Effector memory CD8-positive, alpha-beta T cell (primary cell): ENCODE results near the gene PPP1R14C.
"Not testable (repeated sequence)": the region's sequence is repeated elsewhere in the genome, so short reads cannot be mapped to it uniquely, and the experiment has no call there.

Source experiments
- ATAC-seq: fragments of 150-1000 bp; cut with Tn5 transposase; replicated peaks from 2 replicates; pipeline ENCODE4 v1.10.0; 2021; ENCODE audit warnings: mild to moderate bottlenecking, moderate library complexity
- DNase-seq, 3 experiments: peaks; one replicate each; pipeline ENCODE4 v3.0.0; 2021
- H3K27ac Mint-ChIP-seq, 2 donors: one replicate each; pipeline ENCODE4 v1.8.0; 2022; ENCODE audit warnings: mild to moderate bottlenecking in 2 of 2, mixed read lengths in 2 of 2, moderate library complexity in 2 of 2
- H3K27me3 Mint-ChIP-seq, 2 donors: one replicate each; pipeline ENCODE4 v1.8.0; 2022; ENCODE audit warnings: mixed read lengths in 2 of 2
- H3K36me3 Mint-ChIP-seq: one replicate; pipeline ENCODE4 v1.8.0; 2022; ENCODE audit warnings: mild to moderate bottlenecking, moderate library complexity, mixed read lengths; ENCODE audit not compliant: insufficient read depth
- H3K4me1 Mint-ChIP-seq, 2 donors: one replicate each; pipeline ENCODE4 v1.8.0; 2022; ENCODE audit warnings: low read depth in 2 of 2, mixed read lengths in 2 of 2
- H3K4me3 Mint-ChIP-seq, 2 donors: one replicate each; pipeline ENCODE4 v1.8.0; 2022; ENCODE audit warnings: mild to moderate bottlenecking in 2 of 2, mixed read lengths in 2 of 2, moderate library complexity in 2 of 2
- H3K9me3 Mint-ChIP-seq, 2 donors: one replicate each; pipeline ENCODE4 v1.8.0; 2022; ENCODE audit warnings: mixed read lengths in 2 of 2

The PPP1R14C gene

GRCh38 chr6:150123645-150124044 lies 19.2 kb upstream of the PPP1R14C start:
- no peak overlapping the region for H3K27ac Mint-ChIP-seq

GRCh38 chr6:150124235-150124634 lies 18.6 kb upstream of the PPP1R14C start:
- no peak for DNase-seq
- Mint-ChIP-seq H3K36me3 (no peaks in the 10 kb centered on the region), H3K27ac (no peak overlapping the region), H3K27me3 (peaks cover 15 to 62% of the 10 kb centered on the region in 2 donors), H3K9me3 (no peaks in the 10 kb centered on the region), H3K4me3 (no peak overlapping the region), H3K4me1 (peaks cover 5 to 12% of the 10 kb centered on the region in 2 donors)
- ATAC-seq: no peak

More at GRCh38 chr6:150123645-150124044, 19.2 kb upstream of the PPP1R14C start:
- no peaks in the 10 kb centered on the region for H3K36me3 Mint-ChIP-seq
- H3K27me3 Mint-ChIP-seq: peaks cover 15 to 61% of the 10 kb centered on the region in 2 donors
- DNase-seq: no peak
- no peaks in the 10 kb centered on the region for H3K9me3 Mint-ChIP-seq
- H3K4me3 Mint-ChIP-seq: no peak overlapping the region
- peaks cover 8 to 12% of the 10 kb centered on the region in 2 donors for H3K4me1 Mint-ChIP-seq
- no peak for ATAC-seq

- H3K27me3 Mint-ChIP-seq: peaks cover 13 to 71% of the 10 kb centered on the region in 2 donors
- H3K4me3 Mint-ChIP-seq: no peak overlapping the region
- ATAC-seq (no peak), DNase-seq (no peak)
- H3K9me3 Mint-ChIP-seq: no peaks in the 10 kb centered on the region
- H3K27ac Mint-ChIP-seq: no peak overlapping the region
- H3K36me3 Mint-ChIP-seq: no peaks in the 10 kb centered on the region
- peaks cover 3 to 5% of the 10 kb centered on the region in 2 donors for H3K4me1 Mint-ChIP-seq
These were observed 16.1 kb upstream of the PPP1R14C start for GRCh38 chr6:150126641-150127291.

- Mint-ChIP-seq H3K4me1 (peaks cover 3 to 4% of the 10 kb centered on the region in 2 donors), H3K9me3 (no peaks in the 10 kb centered on the region), H3K27me3 (peaks cover 8 to 62% of the 10 kb centered on the region in 2 donors), H3K4me3 (no peak overlapping the region), H3K36me3 (no peaks in the 10 kb centered on the region), H3K27ac (no peak overlapping the region)
- ATAC-seq (no peak), DNase-seq (no peak)
These were observed 14.4 kb upstream of the PPP1R14C start for GRCh38 chr6:150128425-150128824.

- no peak for ATAC-seq
- Mint-ChIP-seq H3K4me3 (no peak overlapping the region), H3K27me3 (peaks cover 8 to 47% of the 10 kb centered on the region in 2 donors), H3K36me3 (no peaks in the 10 kb centered on the region), H3K27ac (no peak overlapping the region), H3K9me3 (no peaks in the 10 kb centered on the region), H3K4me1 (no peaks in the 10 kb centered on the region)
- DNase-seq: no peak
These were observed 13.0 kb upstream of the PPP1R14C start for GRCh38 chr6:150129616-150130505.

GRCh38 chr6:150133686-150134085 lies 9.2 kb upstream of the PPP1R14C start:
- Mint-ChIP-seq H3K4me3 (no peak overlapping the region), H3K36me3 (no peaks in the 10 kb centered on the region), H3K9me3 (peaks cover 0 to 3% of the 10 kb centered on the region in 2 donors), H3K27ac (no peak overlapping the region), H3K4me1 (no peaks in the 10 kb centered on the region), H3K27me3 (peaks cover 0 to 48% of the 10 kb centered on the region in 2 donors)
- ATAC-seq: no peak
- no peak for DNase-seq

- Mint-ChIP-seq H3K27me3 (peaks cover 0 to 54% of the 10 kb centered on the region in 2 donors), H3K36me3 (no peaks in the 10 kb centered on the region), H3K4me1 (no peaks in the 10 kb centered on the region), H3K9me3 (peaks cover 0 to 3% of the 10 kb centered on the region in 2 donors), H3K4me3 (no peak overlapping the region), H3K27ac (no peak overlapping the region)
- ATAC-seq (no peak), DNase-seq (no peak)
These were observed 8.4 kb upstream of the PPP1R14C start for GRCh38 chr6:150134280-150134920.

- peaks cover 10 to 72% of the 10 kb centered on the region in 2 donors for H3K27me3 Mint-ChIP-seq
- not testable (repeated sequence) for ATAC-seq, DNase-seq, H3K4me3 Mint-ChIP-seq, H3K9me3 Mint-ChIP-seq, H3K4me1 Mint-ChIP-seq, H3K36me3 Mint-ChIP-seq
- peak overlapping the region in 1 of 2 donors; percentile 8 for H3K27ac Mint-ChIP-seq
These were observed 5.1 kb upstream of the PPP1R14C start for GRCh38 chr6:150137711-150138110.

- no peak overlapping the region for H3K4me3 Mint-ChIP-seq
- no peaks in the 10 kb centered on the region for H3K36me3 Mint-ChIP-seq
- H3K4me1 Mint-ChIP-seq: peaks cover 4 to 7% of the 10 kb centered on the region in 2 donors
- DNase-seq (no peak), ATAC-seq (no peak)
- H3K27me3 Mint-ChIP-seq: peaks cover 10 to 73% of the 10 kb centered on the region in 2 donors
- no peak overlapping the region for H3K27ac Mint-ChIP-seq
- peaks cover 0 to 3% of the 10 kb centered on the region in 2 donors for H3K9me3 Mint-ChIP-seq
These were observed 4.2 kb upstream of the PPP1R14C start for GRCh38 chr6:150138638-150139037.

- no peak for DNase-seq
- no peak overlapping the region for H3K27ac Mint-ChIP-seq
- ATAC-seq: no peak
- peaks cover 17 to 82% of the 10 kb centered on the region in 2 donors for H3K27me3 Mint-ChIP-seq
- H3K36me3 Mint-ChIP-seq: no peaks in the 10 kb centered on the region
- no peak overlapping the region for H3K4me3 Mint-ChIP-seq
- H3K4me1 Mint-ChIP-seq: peaks cover 11 to 13% of the 10 kb centered on the region in 2 donors
- peaks cover 0 to 3% of the 10 kb centered on the region in 2 donors for H3K9me3 Mint-ChIP-seq
These were observed 3.3 kb upstream of the PPP1R14C start for GRCh38 chr6:150139533-150139932.

GRCh38 chr6:150140236-150140969 lies 2.4 kb upstream of the PPP1R14C start:
- no peak for DNase-seq
- Mint-ChIP-seq H3K9me3 (peaks cover 0 to 3% of the 10 kb centered on the region in 2 donors), H3K27me3 (peaks cover 25 to 88% of the 10 kb centered on the region in 2 donors), H3K27ac (no peak overlapping the region), H3K36me3 (no peaks in the 10 kb centered on the region), H3K4me3 (no peak overlapping the region), H3K4me1 (peaks cover 11 to 13% of the 10 kb centered on the region in 2 donors)
- no peak for ATAC-seq

GRCh38 chr6:150142097-150142669 lies 661 bp upstream of the PPP1R14C start:
- peak overlapping the region; percentile 67 to 75 for H3K4me3 Mint-ChIP-seq
- H3K9me3 Mint-ChIP-seq: peaks cover 0 to 3% of the 10 kb centered on the region in 2 donors
- H3K27ac Mint-ChIP-seq: peak overlapping the region in 1 of 2 donors; percentile 20
- ATAC-seq: no peak
- H3K27me3 Mint-ChIP-seq: peaks cover 43 to 89% of the 10 kb centered on the region in 2 donors
- peaks cover 11 to 13% of the 10 kb centered on the region in 2 donors for H3K4me1 Mint-ChIP-seq
- no peaks in the 10 kb centered on the region for H3K36me3 Mint-ChIP-seq
- DNase-seq: no peak
